H1 (cell line): Measurements from ENCODE around the gene LTO1. TPM values are rescaled to one million over a fixed set of nuclear protein-coding genes. Genes with fewer than 3 reads are reported as not detected.
A peak's percentile ranks its signal among the peaks of the same experiment; 100 is the strongest.

Source experiments
- CTCF ChIA-PET: fragments of 300-600 bp; sonication (Branson Sonifier 250); formaldehyde crosslinking; loops from one replicate; lab custom pipeline; 2021; ENCODE audit not compliant: partially characterized antibody; lab: Charles Lee
- POLR2A ChIA-PET: fragments of 300-600 bp; sonication (Branson Sonifier 250); formaldehyde crosslinking; loops from one replicate; lab custom pipeline; 2021; ENCODE audit warnings: inconsistent platforms; ENCODE audit not compliant: partially characterized antibody; lab: Charles Lee
- DNase-seq, 2 experiments: peaks; one replicate each; pipeline versions ENCODE4 v3.0.0 to v3.0.0-alpha.2; 2010 to 2022; ENCODE audit warnings: low spot score in 2 of 2, low read depth in 1 of 2, mixed read lengths in 1 of 2
- FAIRE-seq: peaks from 2 replicates; lab custom pipeline; 2011; peaks lifted over from hg19 to GRCh38; lab: Jason Lieb, UNC
- H2AFZ ChIP-seq: 2 replicates; pipeline ENCODE4 v1.8.1; 2012; ENCODE audit warnings: low read length, inconsistent platforms
- H2AK5ac ChIP-seq: 2 replicates; pipeline ENCODE4 v1.6.1; 2013; ENCODE audit warnings: low read depth, low read length
- H2BK120ac ChIP-seq: replicated peaks from 2 replicates; pipeline ENCODE3; 2013; ENCODE audit warnings: low read depth, low read length, inconsistent platforms
- H2BK12ac ChIP-seq: 2 replicates; pipeline ENCODE4 v1.6.1; 2013; ENCODE audit warnings: low read depth, low read length
- H2BK15ac ChIP-seq: 2 replicates; pipeline ENCODE4 v1.6.1; 2013; ENCODE audit warnings: low read length
- H2BK20ac ChIP-seq: 2 replicates; pipeline ENCODE4 v1.6.1; 2013; ENCODE audit warnings: low read length
- H2BK5ac ChIP-seq: 2 replicates; pipeline ENCODE4 v1.6.1; 2013; ENCODE audit warnings: low read depth, low read length
- H3K14ac ChIP-seq: 2 replicates; pipeline ENCODE4 v1.6.1; 2013; ENCODE audit warnings: inconsistent platforms; ENCODE audit not compliant: insufficient read length
- H3K18ac ChIP-seq: 2 replicates; pipeline ENCODE4 v1.6.1; 2013; ENCODE audit warnings: low read length; ENCODE audit errors: extremely low read depth
- H3K23ac ChIP-seq: 2 replicates; pipeline ENCODE4 v1.6.1; 2013; ENCODE audit warnings: inconsistent platforms; ENCODE audit not compliant: insufficient read length
- H3K23me2 ChIP-seq: 2 replicates; pipeline ENCODE4 v1.6.1; 2013; ENCODE audit warnings: low read depth, low read length
- H3K27ac ChIP-seq: 2 replicates; pipeline ENCODE4 v1.6.1; 2011; ENCODE audit warnings: low read depth, low read length, inconsistent platforms
- H3K27me3 ChIP-seq, 4 experiments: replicated peaks in 1 of 4; 1 replicate in 1 of 4; 2 replicates in 3 of 4; pipeline versions ENCODE4 v1.6.1 to v1.8.1; 2011 to 2013; ENCODE audit warnings: low read length in 3 of 4, mild to moderate bottlenecking in 3 of 4, inconsistent platforms in 2 of 4, mixed read lengths in 2 of 4, moderate library complexity in 1 of 4; ENCODE audit not compliant: control insufficient read depth in 3 of 4, insufficient read depth in 3 of 4; ENCODE audit errors: extremely low read depth in 1 of 4
- H3K36me3 ChIP-seq, 4 experiments: 2 replicates each; pipeline versions ENCODE4 v1.6.1 to v1.8.1; 2011 to 2013; ENCODE audit warnings: mild to moderate bottlenecking in 4 of 4, low read length in 3 of 4, moderate library complexity in 2 of 4, control low read depth in 1 of 4, inconsistent platforms in 1 of 4; ENCODE audit not compliant: insufficient read depth in 4 of 4, control insufficient read depth in 2 of 4
- H3K4ac ChIP-seq: replicated peaks from 2 replicates; pipeline ENCODE3; 2013; ENCODE audit warnings: low read length, low read depth, mixed read lengths, inconsistent platforms; ENCODE audit not compliant: insufficient read length
- H3K4me1 ChIP-seq, 4 experiments: replicated peaks in 1 of 4; 1 replicate in 1 of 4; 2 replicates in 3 of 4; pipeline versions ENCODE4 v1.6.1 to v1.8.1; 2011 to 2013; ENCODE audit warnings: low read length in 3 of 4, inconsistent platforms in 2 of 4, mixed read lengths in 1 of 4; ENCODE audit not compliant: insufficient read depth in 4 of 4, control insufficient read depth in 3 of 4
- H3K4me2 ChIP-seq, 2 experiments: 2 replicates each; pipeline versions ENCODE4 v1.6.1 to v1.8.1; 2011 to 2013; ENCODE audit warnings: low read depth in 2 of 2, low read length in 2 of 2, control low read depth in 1 of 2, inconsistent platforms in 1 of 2, mild to moderate bottlenecking in 1 of 2; ENCODE audit not compliant: insufficient read depth in 1 of 2
- H3K4me3 ChIP-seq, 4 experiments: fragments of 200-600, 300-600 bp in 1 of 4; sonication (generic), shearing (Covaris generic), sonication (Bioruptor Twin) in 1 of 4; 2 replicates each; pipeline versions ENCODE4 v1.5.1 to v1.8.1; 2011 to 2016; ENCODE audit warnings: low read length in 4 of 4, low read depth in 3 of 4, control low read depth in 2 of 4, inconsistent platforms in 2 of 4, mild to moderate bottlenecking in 2 of 4, mixed read lengths in 1 of 4, moderate library complexity in 1 of 4; ENCODE audit not compliant: insufficient read depth in 2 of 4; ENCODE audit errors: extremely low read depth in 1 of 4
- H3K56ac ChIP-seq: replicated peaks from 2 replicates; pipeline ENCODE3; 2013; ENCODE audit warnings: low read depth, mild to moderate bottlenecking, mixed read lengths, low read length, inconsistent platforms; ENCODE audit not compliant: insufficient read length
- H3K79me1 ChIP-seq: 2 replicates; pipeline ENCODE4 v1.6.1; 2013; ENCODE audit warnings: low read depth, low read length, control low read depth
- H3K79me2 ChIP-seq, 2 experiments: 2 replicates each; pipeline versions ENCODE4 v1.6.1 to v1.8.1; 2012 to 2013; ENCODE audit warnings: low read length in 2 of 2, mild to moderate bottlenecking in 2 of 2, inconsistent platforms in 1 of 2; ENCODE audit not compliant: insufficient read depth in 2 of 2, control insufficient read depth in 1 of 2
- H3K9ac ChIP-seq, 4 experiments: replicated peaks in 1 of 4; 1 replicate in 1 of 4; 2 replicates in 3 of 4; pipeline versions ENCODE4 v1.6.1 to v1.8.1; 2011 to 2013; ENCODE audit warnings: low read depth in 3 of 4, low read length in 3 of 4, control low read depth in 2 of 4, mild to moderate bottlenecking in 2 of 4, moderate library complexity in 2 of 4, inconsistent platforms in 1 of 4; ENCODE audit errors: extremely low read depth in 1 of 4
- H3K9me3 ChIP-seq, 2 experiments: 2 replicates each; pipeline versions ENCODE4 v1.6.1 to v1.8.1; 2012 to 2013; ENCODE audit warnings: mild to moderate bottlenecking in 2 of 2, moderate library complexity in 2 of 2, control low read depth in 1 of 2, inconsistent platforms in 1 of 2, low read depth in 1 of 2, low read length in 1 of 2, mixed read lengths in 1 of 2; ENCODE audit not compliant: insufficient read depth in 2 of 2
- H4K20me1 ChIP-seq, 2 experiments: replicated peaks in 1 of 2; 2 replicates each; pipeline versions ENCODE3 to v1.8.1; 2011 to 2013; ENCODE audit warnings: inconsistent platforms in 2 of 2, low read length in 2 of 2, mild to moderate bottlenecking in 1 of 2; ENCODE audit not compliant: insufficient read depth in 2 of 2, control insufficient read depth in 1 of 2
- H4K5ac ChIP-seq: 2 replicates; pipeline ENCODE4 v1.6.1; 2013; ENCODE audit warnings: low read length, low read depth, mixed read lengths, inconsistent platforms; ENCODE audit not compliant: insufficient read length
- H4K8ac ChIP-seq: 2 replicates; pipeline ENCODE4 v1.8.0; 2013; ENCODE audit warnings: mild to moderate bottlenecking, moderate library complexity, low read length, inconsistent platforms; ENCODE audit not compliant: insufficient read depth; ENCODE audit errors: extremely low read depth
- H4K91ac ChIP-seq: replicated peaks from 2 replicates; pipeline ENCODE3; 2013; ENCODE audit warnings: low read length, mixed read lengths, inconsistent platforms; ENCODE audit not compliant: insufficient read length
- BRCA1 ChIP-seq: IDR thresholded peaks from 2 replicates; pipeline ENCODE4 v1.6.1; 2012; ENCODE audit warnings: low read depth, low read length, improper control_type of control experiment
- EP300 ChIP-seq, 2 experiments: IDR thresholded peaks; 1 replicate in 1 of 2; 2 replicates in 1 of 2; pipeline ENCODE4 v1.6.1; 2011 to 2012; ENCODE audit warnings: low read depth in 2 of 2, low read length in 2 of 2, mild to moderate bottlenecking in 2 of 2, borderline replicate concordance in 1 of 2, inconsistent platforms in 1 of 2, moderate library complexity in 1 of 2
- GABPA ChIP-seq: IDR thresholded peaks from 2 replicates; pipeline ENCODE4 v1.6.1; 2011; ENCODE audit warnings: mild to moderate bottlenecking, low read length, moderate library complexity, borderline replicate concordance; ENCODE audit not compliant: insufficient read depth
- POLR2A ChIP-seq, 2 experiments: IDR thresholded peaks; 1 replicate in 1 of 2; 2 replicates in 1 of 2; pipeline ENCODE4 v1.6.1; 2011; ENCODE audit warnings: low read depth in 2 of 2, low read length in 2 of 2, mild to moderate bottlenecking in 2 of 2; ENCODE audit errors: control extremely low read depth in 1 of 2
- POLR2AphosphoS5 ChIP-seq: IDR thresholded peaks from 2 replicates; pipeline ENCODE4 v1.6.1; 2011; ENCODE audit warnings: low read depth, low read length
- SIN3A ChIP-seq, 2 experiments: IDR thresholded peaks in 1 of 2; conservative IDR thresholded peaks in 1 of 2; 2 replicates each; pipeline ENCODE4 v1.6.1; 2011 to 2012; ENCODE audit warnings: low read length in 2 of 2, improper control_type of control experiment in 1 of 2, low read depth in 1 of 2, mild to moderate bottlenecking in 1 of 2
- SIRT6 ChIP-seq: IDR thresholded peaks from one replicate; pipeline ENCODE4 v1.7.1; 2012; ENCODE audit warnings: low read length, inconsistent platforms
- YY1 ChIP-seq: IDR thresholded peaks from 2 replicates; pipeline ENCODE4 v1.6.1; 2011; ENCODE audit warnings: low read depth, mild to moderate bottlenecking, low read length
- WGBS, 2 experiments: shearing (Covaris generic) in 1 of 2; methylation state at CpG; one replicate each; pipeline versions ENCODE4 v1.1.6 to v1.1.7; 2013 to 2015; ENCODE audit warnings: low lambda C conversion rate in 2 of 2, mixed read lengths in 2 of 2, inconsistent platforms in 1 of 2, low coverage in 1 of 2, missing lambda C conversion rate in 1 of 2; ENCODE audit not compliant: insufficient replicate concordance in 2 of 2, insufficient coverage in 1 of 2, insufficient read length in 1 of 2; ENCODE audit errors: extremely low coverage in 1 of 2, missing lambda C conversion rate in 1 of 2; 5-methylcytosine and 5-hydroxymethylcytosine counted together
- polyA plus RNA-seq, 7 experiments: library from polyadenylated mRNA; depleted of rRNA in 3 of 7; stranded (reverse) in 5 of 7; unstranded in 2 of 7; fragments of >200 nt in 5 of 7; fragments of 200-250 nt in 2 of 7; gene quantifications; 1 replicate in 5 of 7; 2 replicates in 1 of 7; 4 replicates in 1 of 7; pipeline versions ENCODE4 v1.2.1 to v1.2.3, GENCODE V29; 2011 to 2013; ENCODE audit warnings: missing spikeins in 2 of 7, mixed read lengths in 2 of 7
- total RNA-seq: library from RNA; stranded (reverse); fragmentation: NEBNext Ultra II Directional; extraction: Animal tissue kit (Norgen Biotek cat#: 25700); gene quantifications from 2 replicates; pipeline ENCODE4 v1.2.1, GENCODE V29; 2021
- TF ChIP-seq, protein P1 (sequence below), 3 experiments: IDR thresholded peaks; 1 replicate in 2 of 3; 2 replicates in 1 of 3; pipeline versions ENCODE4 v1.5.1 to v1.6.1; 2011; ENCODE audit warnings: low read length in 3 of 3, mild to moderate bottlenecking in 3 of 3, inconsistent platforms in 2 of 3, low read depth in 1 of 3, moderate library complexity in 1 of 3; ENCODE audit not compliant: insufficient read depth in 1 of 3; ENCODE audit errors: control extremely low read depth in 1 of 3

The LTO1 gene
- total and polyA plus RNA-seq, 2 of the 8 experiments (the other 6 are each of a cell fraction or from before 2014, with no cell fraction given) = 15.4 to 21.3 TPM

DNA sequence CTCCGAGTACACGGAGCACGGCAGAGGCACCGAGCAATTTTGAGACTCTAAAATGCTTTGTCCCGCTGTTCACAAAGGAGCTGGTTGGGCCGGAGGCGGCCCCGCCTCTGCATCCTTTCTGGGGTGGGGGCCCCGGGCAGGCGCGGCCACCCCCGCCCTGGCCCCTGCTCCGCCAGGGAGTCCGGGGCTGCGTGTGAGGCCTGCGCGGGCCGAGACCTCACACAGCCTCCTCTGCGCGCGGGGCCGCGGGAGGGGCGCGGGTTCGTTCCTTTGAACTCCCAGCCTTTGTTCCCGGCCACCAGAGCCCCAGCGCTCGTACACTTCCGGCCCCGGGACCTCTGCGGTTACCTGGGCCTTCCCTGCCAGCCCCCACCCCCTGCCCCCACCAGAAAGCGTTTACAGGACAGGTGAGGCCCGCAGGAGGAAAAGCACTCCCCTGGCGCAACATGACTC is 27.1 kb upstream of the LTO1 start:
- Histone ChIP-seq H2BK120ac (peak overlapping the region; percentile 88), H2BK12ac (peak overlapping the region; percentile 75; the same call in 1 of the 2 replicates), H3K23me2 (peaks cover 5% of the 10 kb centered on the region; the same call in 1 of the 2 replicates), H3K36me3 (peaks cover 0 to 10% (median 4%) of the 10 kb centered on the region in 4 experiments; a peak in 3 of 8 replicates), H3K14ac (no peak overlapping the region), H3K9ac (peak overlapping the region; percentile 14 to 79 (median 42); a peak in 5 of 7 replicates), H2BK15ac (no peak overlapping the region), H3K79me1 (no peaks in the 10 kb centered on the region), H4K20me1 (peaks cover 1 to 5% of the 10 kb centered on the region in 2 experiments), H3K27me3 (peaks cover 0 to 26% (median 17%) of the 10 kb centered on the region in 4 experiments; a peak in 5 of 7 replicates), H3K18ac (peak overlapping the region; percentile 91), H3K4me2 (peak overlapping the region; percentile 52 to 91), H3K23ac (no peak overlapping the region), H3K79me2 (no peaks in the 10 kb centered on the region), H4K91ac (peak overlapping the region; percentile 91), H3K4me3 (peak overlapping the region; percentile 37 to 78 (median 53)), H2AFZ (no peak overlapping the region), H4K5ac (peak overlapping the region; percentile 6), H4K8ac (peak overlapping the region; percentile 53; the same call in 1 of the 2 replicates), H2BK20ac (0 out of 2 replicates have a peak overlapping the region, but pooled peaks have one; percentile 72), H3K4me1 (peaks cover 10 to 37% (median 25%) of the 10 kb centered on the region in 4 experiments), H3K27ac (peak overlapping the region; percentile 59; the same call in 1 of the 2 replicates), H2BK5ac (peak overlapping the region; percentile 97; the same call in 1 of the 2 replicates), H3K56ac (peak overlapping the region; percentile 39), H3K4ac (peak overlapping the region; percentile 94), H2AK5ac (no peak overlapping the region), H3K9me3 (no peaks in the 10 kb centered on the region)
- POLR2A ChIA-PET = interaction anchor here (0.6 to 4.2 kb wide), 8 partner anchors 7 to 191 kb away, joined by 3 to 23 read pairs (median 4); no protein-coding TSS in a partner anchor
- WGBS, 2 experiments = 1% methylated on average over 22 of the region's 35 CpGs; no CpG with 5 or more reads in 1 of the 2 experiments
- no peak for FAIRE-seq
- CTCF ChIA-PET = interaction anchor here (0.6 to 2.1 kb wide), 6 partner anchors 11 to 625 kb away, joined by 3 to 6 read pairs (median 4); no protein-coding TSS in a partner anchor
- peak in 1 of 2 experiments; percentile 73 for DNase-seq
- TF ChIP-seq SIN3A (conservative IDR thresholded peaks at IDR 0.05 in 1 of 2, IDR thresholded peaks at IDR 0.05 in 1 of 2; ENCODE audit: low read depth in 1 of 2, low read length in 2 of 2) = 0 out of 4 replicates have a peak, but pooled peaks of 1 of the 2 experiments have one; percentile 5
- peak in 1 of 2 experiments; percentile 66; a peak in 2 of 3 replicates for TF ChIP-seq POLR2A (IDR thresholded peaks at IDR 0.05; ENCODE audit: control extremely low read depth in 1 of 2, low read depth in 2 of 2, low read length in 2 of 2)
- no peak for TF ChIP-seq YY1
- no peak for TF ChIP-seq EP300 (IDR thresholded peaks at IDR 0.05; ENCODE audit: borderline replicate concordance in 1 of 2, low read depth in 2 of 2, low read length in 2 of 2)
- no peak for TF ChIP-seq POLR2AphosphoS5
- no peak for TF ChIP-seq BRCA1
- 0 out of 2 replicates have a peak, but pooled peaks have one; percentile 14 for TF ChIP-seq GABPA
- TF ChIP-seq, protein P1, sequence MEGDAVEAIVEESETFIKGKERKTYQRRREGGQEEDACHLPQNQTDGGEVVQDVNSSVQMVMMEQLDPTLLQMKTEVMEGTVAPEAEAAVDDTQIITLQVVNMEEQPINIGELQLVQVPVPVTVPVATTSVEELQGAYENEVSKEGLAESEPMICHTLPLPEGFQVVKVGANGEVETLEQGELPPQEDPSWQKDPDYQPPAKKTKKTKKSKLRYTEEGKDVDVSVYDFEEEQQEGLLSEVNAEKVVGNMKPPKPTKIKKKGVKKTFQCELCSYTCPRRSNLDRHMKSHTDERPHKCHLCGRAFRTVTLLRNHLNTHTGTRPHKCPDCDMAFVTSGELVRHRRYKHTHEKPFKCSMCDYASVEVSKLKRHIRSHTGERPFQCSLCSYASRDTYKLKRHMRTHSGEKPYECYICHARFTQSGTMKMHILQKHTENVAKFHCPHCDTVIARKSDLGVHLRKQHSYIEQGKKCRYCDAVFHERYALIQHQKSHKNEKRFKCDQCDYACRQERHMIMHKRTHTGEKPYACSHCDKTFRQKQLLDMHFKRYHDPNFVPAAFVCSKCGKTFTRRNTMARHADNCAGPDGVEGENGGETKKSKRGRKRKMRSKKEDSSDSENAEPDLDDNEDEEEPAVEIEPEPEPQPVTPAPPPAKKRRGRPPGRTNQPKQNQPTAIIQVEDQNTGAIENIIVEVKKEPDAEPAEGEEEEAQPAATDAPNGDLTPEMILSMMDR (IDR thresholded peaks at IDR 0.05; ENCODE audit: control extremely low read depth in 1 of 3, insufficient read depth in 1 of 3, low read depth in 1 of 3, low read length in 3 of 3) = no peak
- no peak for TF ChIP-seq SIRT6
